ENCODE data around the gene ANO9.

ANO9 gene

GRCh38 chr11:398826-399225 lies 43.0 kb downstream of the ANO9 start:
- DNase-seq (ENCODE audit: low read depth) = no peak
- no peak for TF ChIP-seq CTCF (IDR thresholded peaks at IDR 0.05; ENCODE audit: control insufficient read depth, extremely low read depth, insufficient read depth)
- no peak overlapping the region for H3K4me3 ChIP-seq (ENCODE audit: low read depth, low read length)

DNA sequence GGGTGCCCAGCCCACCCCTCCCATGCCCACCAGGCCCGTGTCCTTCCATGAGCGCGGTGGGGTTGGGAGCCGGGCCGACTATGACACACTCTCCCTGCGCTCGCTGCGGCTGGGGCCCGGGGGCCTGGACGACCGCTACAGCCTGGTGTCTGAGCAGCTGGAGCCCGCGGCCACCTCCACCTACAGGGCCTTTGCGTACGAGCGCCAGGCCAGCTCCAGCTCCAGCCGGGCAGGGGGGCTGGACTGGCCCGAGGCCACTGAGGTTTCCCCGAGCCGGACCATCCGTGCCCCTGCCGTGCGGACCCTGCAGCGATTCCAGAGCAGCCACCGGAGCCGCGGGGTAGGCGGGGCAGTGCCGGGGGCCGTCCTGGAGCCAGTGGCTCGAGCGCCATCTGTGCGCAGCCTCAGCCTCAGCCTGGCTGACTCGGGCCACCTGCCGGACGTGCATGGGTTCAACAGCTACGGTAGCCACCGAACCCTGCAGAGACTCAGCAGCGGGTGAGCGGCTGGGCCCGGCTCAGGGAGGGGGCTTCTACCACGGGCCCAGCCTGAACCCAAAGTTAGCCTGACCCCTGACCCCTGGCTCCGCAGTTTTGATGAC lies 44.8 kb downstream of the ANO9 start:
- H3K4me3 ChIP-seq (ENCODE audit: low read depth, low read length) = no peak overlapping the region
- no peak for DNase-seq (ENCODE audit: low read depth)
- no peak for TF ChIP-seq CTCF (IDR thresholded peaks at IDR 0.05; ENCODE audit: control insufficient read depth, extremely low read depth, insufficient read depth)

- no peak for DNase-seq (ENCODE audit: low read depth)
- no peak overlapping the region for H3K4me3 ChIP-seq (ENCODE audit: low read depth, low read length)
- TF ChIP-seq CTCF (IDR thresholded peaks at IDR 0.05; ENCODE audit: control insufficient read depth, extremely low read depth, insufficient read depth) = peak; percentile 30
Measured at GRCh38 chr11:396511-396947, 45.3 kb downstream of the ANO9 start.

DNA sequence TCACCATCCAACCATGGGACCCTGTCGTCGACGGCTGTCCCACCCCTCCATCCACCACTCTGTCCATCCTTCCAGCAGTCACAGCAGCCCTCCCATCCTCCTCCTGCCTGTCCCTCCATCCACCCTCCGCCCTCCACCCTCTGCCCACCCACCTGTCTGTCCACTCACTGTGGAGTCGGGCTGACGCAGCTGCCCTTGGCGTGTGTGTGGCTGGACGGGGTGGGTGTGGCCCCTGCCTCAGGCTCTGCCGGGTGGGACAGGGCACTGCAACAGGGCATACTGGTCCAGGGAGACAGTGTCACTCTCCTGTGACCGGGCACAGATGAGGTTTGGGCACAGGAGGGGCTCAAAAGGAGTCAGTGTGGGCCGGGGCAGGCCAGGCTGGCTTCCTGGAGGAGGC lies 45.9 kb downstream of the ANO9 start:
- no peak for DNase-seq (ENCODE audit: low read depth)
- H3K4me3 ChIP-seq (ENCODE audit: low read depth, low read length) = peak overlapping the region; percentile 98
- TF ChIP-seq CTCF (IDR thresholded peaks at IDR 0.05; ENCODE audit: control insufficient read depth, extremely low read depth, insufficient read depth) = no peak

GRCh38 chr11:394858-395655 lies 46.8 kb downstream of the ANO9 start:
- peak overlapping the region; percentile 98 for H3K4me3 ChIP-seq (ENCODE audit: low read depth, low read length)
- TF ChIP-seq CTCF (IDR thresholded peaks at IDR 0.05; ENCODE audit: control insufficient read depth, extremely low read depth, insufficient read depth) = no peak
- no peak for DNase-seq (ENCODE audit: low read depth)

GRCh38 chr11:394034-394857 lies 47.6 kb downstream of the ANO9 start, which contains the start of gene PKP3:
Gene PKP3, plus strand, starts transcription at chr11:394209. Its CDS starts 84 bp downstream, at chr11:394293.
- DNase-seq (ENCODE audit: low read depth) = peak; percentile 84
- no peak for TF ChIP-seq CTCF (IDR thresholded peaks at IDR 0.05; ENCODE audit: control insufficient read depth, extremely low read depth, insufficient read depth)
- H3K4me3 ChIP-seq (ENCODE audit: low read depth, low read length) = peak within 1 kb of the TSS; percentile 98
